ENCODE measurements around the gene PDE10A. TPM values are rescaled to one million over a fixed set of nuclear protein-coding genes. Genes with fewer than 3 reads are reported as not detected.

The PDE10A gene
- total and polyA plus RNA-seq, 9 of the 15 experiments (the other 6 are each of a cell fraction or from before 2014, with no cell fraction given), result 0.04 TPM; not detected in 8

DNA sequence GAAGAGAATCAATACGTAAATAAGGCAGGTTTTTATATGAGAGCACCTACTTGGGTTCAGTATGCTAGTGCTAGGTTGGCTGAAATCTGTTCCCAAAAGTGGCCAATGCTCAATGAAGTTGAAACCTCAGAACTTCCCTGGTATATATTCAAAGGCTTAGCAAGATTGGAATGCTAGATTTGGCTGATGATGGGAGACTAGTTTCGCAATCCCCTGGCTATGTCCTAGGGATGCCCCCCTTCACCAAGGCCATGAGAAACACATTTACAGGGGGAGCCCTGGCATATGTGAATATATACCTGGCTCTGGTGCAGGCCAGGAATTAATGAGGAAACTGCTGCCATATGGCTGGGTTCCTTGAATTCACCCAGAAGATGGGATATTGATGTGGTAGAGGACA is 211.2 kb downstream of the PDE10A start:
- TF ChIP-seq, protein P1, sequence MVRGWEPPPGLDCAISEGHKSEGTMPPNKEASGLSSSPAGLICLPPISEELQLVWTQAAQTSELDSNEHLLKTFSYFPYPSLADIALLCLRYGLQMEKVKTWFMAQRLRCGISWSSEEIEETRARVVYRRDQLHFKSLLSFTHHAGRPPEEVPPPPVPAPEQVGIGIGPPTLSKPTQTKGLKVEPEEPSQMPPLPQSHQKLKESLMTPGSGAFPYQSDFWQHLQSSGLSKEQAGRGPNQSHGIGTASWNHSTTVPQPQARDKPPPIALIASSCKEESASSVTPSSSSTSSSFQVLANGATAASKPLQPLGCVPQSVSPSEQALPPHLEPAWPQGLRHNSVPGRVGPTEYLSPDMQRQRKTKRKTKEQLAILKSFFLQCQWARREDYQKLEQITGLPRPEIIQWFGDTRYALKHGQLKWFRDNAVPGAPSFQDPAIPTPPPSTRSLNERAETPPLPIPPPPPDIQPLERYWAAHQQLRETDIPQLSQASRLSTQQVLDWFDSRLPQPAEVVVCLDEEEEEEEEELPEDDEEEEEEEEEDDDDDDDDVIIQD (CRISPR knock-in tag; IDR thresholded peaks at IDR 0.05), result no peak
- TF ChIP-seq SAP30 (IDR thresholded peaks at IDR 0.05; ENCODE audit: borderline replicate concordance, insufficient read depth, low read depth, low read length, poor library complexity, severe bottlenecking) (no peak), FOXP1 (CRISPR knock-in tag; IDR thresholded peaks at IDR 0.05) (no peak), TFAM (CRISPR knock-in tag; conservative IDR thresholded peaks at IDR 0.05) (no peak), ZNF41 (CRISPR knock-in tag; conservative IDR thresholded peaks at IDR 0.05) (no peak), ILF3 (IDR thresholded peaks at IDR 0.05; ENCODE audit: borderline replicate concordance) (no peak), SRSF7 (optimal IDR thresholded peaks at IDR 0.05; ENCODE audit: low read depth, low read length) (no peak), ZBTB1 (CRISPR knock-in tag; IDR thresholded peaks at IDR 0.05; ENCODE audit: borderline replicate concordance, low read depth) (no peak), YY1 (IDR thresholded peaks at IDR 0.05; ENCODE audit: borderline replicate concordance in 1 of 3, control insufficient read depth in 1 of 3, extremely low read depth in 1 of 3, insufficient read depth in 3 of 3, insufficient read length in 1 of 3, insufficient replicate concordance in 2 of 3, low read depth in 1 of 3, low read length in 2 of 3) (no peak)
- TF ChIP-seq, protein P2, sequence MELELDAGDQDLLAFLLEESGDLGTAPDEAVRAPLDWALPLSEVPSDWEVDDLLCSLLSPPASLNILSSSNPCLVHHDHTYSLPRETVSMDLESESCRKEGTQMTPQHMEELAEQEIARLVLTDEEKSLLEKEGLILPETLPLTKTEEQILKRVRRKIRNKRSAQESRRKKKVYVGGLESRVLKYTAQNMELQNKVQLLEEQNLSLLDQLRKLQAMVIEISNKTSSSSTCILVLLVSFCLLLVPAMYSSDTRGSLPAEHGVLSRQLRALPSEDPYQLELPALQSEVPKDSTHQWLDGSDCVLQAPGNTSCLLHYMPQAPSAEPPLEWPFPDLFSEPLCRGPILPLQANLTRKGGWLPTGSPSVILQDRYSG (tag; conservative IDR thresholded peaks at IDR 0.05; ENCODE audit: low read depth), result no peak
- Histone ChIP-seq H3K36me3 (ENCODE audit: control insufficient read depth, insufficient read depth, low read length) (no peaks in the 10 kb centered on the region), H3K9me1 (ENCODE audit: control insufficient read depth, insufficient read depth, low read length) (no peaks in the 10 kb centered on the region), H3K27me3 (ENCODE audit: control insufficient read depth in 2 of 2, insufficient read depth in 2 of 2, low read length in 2 of 2) (no peaks in the 10 kb centered on the region), H4K20me1 (replicated peaks; ENCODE audit: control insufficient read depth, insufficient read depth, low read length) (no peaks in the 10 kb centered on the region), H3K9ac (ENCODE audit: insufficient read depth in 1 of 2, low read depth in 2 of 2, low read length in 2 of 2) (no peak overlapping the region), H3K4me1 (replicated peaks in 1 of 2; ENCODE audit: control insufficient read depth in 2 of 2, insufficient read depth in 2 of 2, low read length in 2 of 2) (no peaks in the 10 kb centered on the region), H3K79me2 (ENCODE audit: control insufficient read depth, insufficient read depth, low read length) (no peaks in the 10 kb centered on the region), H3K27ac (ENCODE audit: extremely low read depth, low read depth, low read length) (no peak overlapping the region), H3K9me3 (replicated peaks; ENCODE audit: control insufficient read depth, insufficient read depth, low read depth, low read length) (no peaks in the 10 kb centered on the region), H2AFZ (ENCODE audit: low read depth, low read length) (no peak overlapping the region), H3K4me3 (no peak overlapping the region), H3K4me2 (ENCODE audit: insufficient read depth, low read length) (no peak overlapping the region)
- no peak for ATAC-seq
- WGBS (ENCODE audit: insufficient coverage, low coverage, missing lambda C conversion rate), result 3% methylated on average over 2 of the region's 2 CpGs
- ChIA-PET POLR2A (no interaction called here), CTCF (ENCODE audit: low intra/inter-chr PET ratio) (no interaction called here)
- no TSS peak for BruUV-seq (replicated peaks)
- no peak for FAIRE-seq
- no peak for DNase-seq (ENCODE audit: extremely low read depth in 1 of 4, low spot score in 3 of 4)
- in situ Hi-C loops (cut with MboI) (no loop called here), intact Hi-C loops (cut with micrococcal nuclease) (no loop called here)
